NCI-H2196 (cell line): ENCODE measurements around the gene INPP4A.

Experiments used
- DNase-seq: peaks from one replicate; lab custom pipeline; 2025; ENCODE audit not compliant: unreplicated experiment; lab: John Stamatoyannopoulos, UW

The INPP4A gene

DNA sequence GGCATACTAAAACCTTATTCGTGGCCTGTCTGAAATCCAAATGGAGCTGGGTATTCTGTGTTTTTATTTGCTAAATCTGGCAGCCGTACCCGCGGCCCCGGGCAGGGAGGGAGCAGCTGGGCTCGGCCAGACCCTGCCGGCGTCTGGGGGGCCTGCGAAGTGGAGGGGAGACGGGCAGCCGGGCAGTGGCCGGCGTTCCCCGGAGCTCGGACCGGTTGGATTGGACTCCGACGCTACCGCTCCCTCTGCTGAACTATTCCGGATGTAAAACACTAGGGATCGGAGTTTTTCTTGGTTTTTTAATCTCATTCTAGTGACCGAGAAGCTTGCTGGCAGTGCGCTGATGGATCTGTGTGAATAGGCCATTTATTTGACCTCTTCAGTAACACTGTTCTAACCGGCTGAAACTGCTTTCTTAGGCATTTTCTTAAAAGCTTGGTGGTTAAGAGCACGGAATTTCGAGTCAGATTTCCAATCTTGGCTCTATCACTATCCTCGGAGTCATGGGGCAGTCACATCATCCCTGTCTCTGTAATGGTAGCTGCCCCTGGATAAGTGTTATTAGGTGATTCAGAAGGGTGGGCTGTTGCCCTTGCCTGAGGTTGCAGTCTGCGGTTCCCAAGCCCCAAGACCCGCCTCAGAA lies 164.4 kb downstream of the INPP4A start:
- DNase-seq, result no peak

DNA sequence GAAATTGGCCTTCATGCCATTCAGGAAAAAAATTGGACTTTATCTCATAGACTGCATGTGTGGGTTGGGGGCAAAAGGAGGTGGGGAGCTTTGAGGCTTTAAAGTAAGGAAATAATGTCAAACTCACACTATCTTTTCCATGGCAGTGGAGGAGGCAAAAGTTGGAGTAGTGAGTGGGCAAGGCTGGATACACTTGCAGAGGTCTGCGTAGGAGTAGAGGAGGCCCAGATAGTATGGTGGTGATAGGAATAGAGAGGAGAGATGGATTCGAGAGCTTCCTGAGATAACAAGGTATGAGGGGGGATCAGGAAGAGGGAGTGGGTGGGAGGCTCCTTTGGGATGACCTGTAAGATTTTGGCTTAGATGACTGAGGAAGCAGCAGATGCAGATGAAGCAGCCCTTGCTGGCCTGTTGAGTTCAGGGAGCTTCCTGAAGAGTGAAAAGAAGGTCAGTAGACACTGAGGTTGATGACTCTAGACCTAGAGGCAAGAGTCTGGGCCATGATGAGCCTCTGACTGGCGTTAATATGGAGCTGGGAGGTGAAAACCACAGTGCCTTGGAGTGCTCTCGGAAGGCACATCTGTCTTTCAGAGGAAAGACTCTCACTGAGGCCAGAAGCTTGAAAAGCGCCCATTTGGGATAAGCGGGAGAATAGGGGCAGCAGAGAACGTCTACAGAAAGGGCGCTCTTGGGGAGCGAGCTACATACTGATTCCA lies 169.5 kb downstream of the INPP4A start:
- DNase-seq, result no peak

DNA sequence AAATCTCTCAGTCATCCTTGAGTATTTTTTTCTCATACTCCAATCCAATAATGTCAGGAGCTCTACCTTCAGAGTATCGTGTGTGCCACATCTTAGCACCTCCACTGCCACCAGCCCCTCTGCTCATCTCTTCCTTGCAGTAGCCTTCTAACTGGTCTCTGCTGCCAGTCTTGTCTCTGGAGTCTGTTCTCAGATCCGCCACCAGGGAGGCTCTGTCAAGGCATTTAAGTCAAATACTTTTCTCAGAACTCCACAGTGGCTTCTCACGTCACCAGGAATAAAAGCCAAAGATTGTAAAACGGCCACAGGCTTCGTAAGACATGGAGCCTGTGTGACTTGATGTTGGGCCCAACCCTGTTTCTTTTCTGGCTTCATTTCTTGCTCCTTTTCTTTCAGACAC lies 170.8 kb downstream of the INPP4A start:
- DNase-seq, result no peak

DNA sequence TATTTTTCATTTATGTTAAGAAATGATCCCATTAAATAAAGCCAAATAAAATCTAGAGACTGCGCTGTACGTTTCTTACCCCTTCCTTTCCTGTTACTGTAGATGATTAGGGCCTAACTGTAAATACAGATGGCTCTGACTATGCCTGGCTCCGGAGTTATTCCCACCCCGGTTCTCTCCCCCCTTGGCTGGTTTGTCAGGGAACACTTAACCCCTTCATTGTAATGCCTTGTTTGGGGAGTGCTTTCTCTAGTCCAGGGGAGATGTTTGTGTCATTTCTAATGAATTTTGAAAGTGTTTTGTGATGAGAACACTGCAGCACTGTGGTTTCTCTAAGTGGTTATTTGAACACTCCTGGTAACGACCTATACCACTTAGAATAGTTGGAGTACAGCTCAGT lies 172.5 kb downstream of the INPP4A start:
- no peak for DNase-seq

DNA sequence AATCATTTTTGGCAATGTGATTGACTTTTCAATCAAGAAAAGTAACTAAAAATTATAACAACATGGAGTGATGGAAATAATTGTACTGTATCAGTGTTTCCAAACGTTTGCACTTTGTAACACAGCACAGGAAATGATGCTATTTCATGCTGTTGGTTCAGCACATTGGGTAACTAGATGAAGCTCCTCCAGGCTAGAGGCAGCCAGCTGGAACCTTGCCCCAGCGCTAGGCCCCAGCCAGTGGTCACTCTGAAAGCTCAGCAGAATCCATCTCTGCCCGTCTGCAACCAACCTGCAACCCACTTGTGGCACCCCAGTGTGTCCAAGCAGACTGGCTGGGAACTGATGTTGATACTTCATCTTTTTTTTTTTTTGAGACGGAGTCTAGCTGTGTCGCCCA lies 179.0 kb downstream of the INPP4A start:
- peak; percentile 38 for DNase-seq

DNA sequence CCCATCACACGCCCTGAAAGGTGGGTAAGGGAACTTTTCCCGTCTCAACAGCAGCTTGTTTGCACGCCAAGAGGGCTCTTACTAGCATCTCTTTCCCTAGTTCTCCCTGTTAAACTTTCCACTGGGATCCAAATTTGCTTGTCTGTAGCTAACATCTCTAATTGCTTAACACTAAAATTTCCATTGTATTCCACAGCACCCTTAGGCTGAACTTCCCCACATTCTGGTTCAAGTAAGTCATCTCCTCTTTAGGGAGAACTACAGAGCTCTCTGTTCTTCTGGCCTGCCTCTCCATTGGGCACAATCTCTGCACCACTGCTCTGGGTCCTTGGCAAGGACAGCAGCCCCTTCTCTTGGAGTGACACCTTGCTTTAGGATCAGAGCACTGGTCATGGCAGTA lies 187.7 kb downstream of the INPP4A start:
- no peak for DNase-seq

DNA sequence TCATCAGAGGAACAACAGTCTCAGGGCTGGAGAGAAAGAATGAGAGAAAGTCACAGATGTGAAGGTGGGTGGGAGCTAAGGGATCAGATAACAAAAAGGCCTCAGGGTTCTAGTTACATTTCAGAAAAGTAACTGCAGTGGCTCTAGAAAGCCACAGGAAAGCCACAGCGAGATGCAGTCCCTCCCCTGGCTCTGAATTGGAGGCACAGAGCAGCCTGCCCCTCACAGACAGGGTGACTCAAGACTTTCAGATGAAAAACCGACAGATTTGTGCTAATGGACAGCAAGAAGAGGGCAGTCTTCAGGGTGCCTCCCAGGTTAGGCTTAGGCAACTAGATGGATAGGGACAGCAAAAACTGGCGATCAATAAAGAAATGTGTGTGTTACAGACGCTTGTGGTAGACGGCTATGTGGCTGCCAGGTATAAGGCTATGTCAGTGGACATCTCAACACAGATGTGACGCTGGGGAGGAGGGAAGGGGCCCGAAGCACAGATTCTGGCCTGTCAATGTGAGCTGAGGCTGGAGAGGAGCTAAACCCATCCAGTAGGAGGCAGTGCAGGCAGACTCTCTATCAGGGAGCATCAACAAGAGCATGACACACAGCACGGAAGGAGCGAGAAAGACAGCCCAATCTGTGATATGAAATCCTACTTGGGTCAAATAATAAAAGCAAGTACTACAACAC lies 189.9 kb downstream of the INPP4A start:
- no peak for DNase-seq

DNA sequence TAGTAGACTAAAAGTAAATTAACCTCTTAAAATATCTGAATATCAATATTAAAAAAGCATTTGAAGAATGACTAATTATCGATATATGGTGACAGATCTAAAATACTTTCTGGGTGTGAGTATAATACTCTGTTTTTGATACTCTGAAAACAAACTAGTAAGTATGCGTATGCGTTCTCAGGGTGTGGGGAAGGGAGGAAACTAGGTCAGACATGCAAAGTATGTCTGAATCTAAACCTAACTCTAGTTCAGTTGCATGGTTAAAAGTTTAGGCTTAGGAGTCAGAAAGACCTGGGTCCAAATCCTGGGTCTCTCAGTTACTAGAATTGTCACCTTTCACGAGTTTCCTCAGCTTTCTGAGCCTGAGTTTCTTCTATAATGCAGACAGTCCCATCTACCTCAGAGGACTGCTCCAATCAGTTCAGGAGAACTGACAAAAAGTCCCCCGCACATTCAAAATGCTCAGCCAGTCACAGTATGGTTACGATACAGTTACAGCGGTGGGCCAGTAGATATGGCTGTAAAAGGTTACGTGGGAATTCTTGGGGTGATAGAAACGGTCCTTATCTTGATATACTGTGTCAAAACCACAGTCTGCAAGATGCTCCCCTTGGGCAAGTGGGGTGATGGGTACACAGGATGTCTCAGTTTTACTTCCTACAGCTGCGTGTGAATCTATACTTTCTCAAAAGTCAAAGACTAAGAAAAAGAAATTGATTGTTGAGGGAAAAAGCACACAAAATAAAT lies 192.9 kb downstream of the INPP4A start:
- no peak for DNase-seq

DNA sequence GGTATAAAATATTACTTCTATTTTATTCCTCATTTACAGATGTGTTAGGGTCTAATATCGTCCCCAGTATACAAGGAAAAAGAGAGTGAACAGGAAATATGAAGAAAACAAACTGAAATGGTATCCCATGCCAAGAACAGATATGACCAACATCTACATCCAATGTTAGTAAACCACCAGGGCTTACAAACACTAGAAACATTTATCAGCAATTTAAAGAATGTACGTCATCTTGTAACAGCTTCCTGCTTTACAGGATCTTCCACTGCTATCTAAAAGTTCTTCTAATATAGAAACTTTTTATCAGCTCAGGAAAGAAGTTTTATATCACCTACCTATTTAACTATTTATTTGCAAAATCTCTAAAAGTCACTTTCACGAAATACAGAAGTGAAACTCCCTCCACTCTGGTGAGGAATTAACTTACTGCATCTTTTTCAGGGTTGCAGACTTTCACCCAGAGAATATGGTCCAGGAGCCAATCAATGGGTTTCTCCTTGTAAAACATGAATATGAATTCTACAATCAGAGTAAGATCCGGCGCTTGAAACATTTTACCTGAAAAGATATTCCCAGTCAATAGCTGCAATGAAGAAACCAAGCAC lies 198.9 kb downstream of the INPP4A start:
- no peak for DNase-seq
